AG09319 (cell line): ENCODE results near the gene ARRB2.

Experiments used
- DNase-seq: peaks from one replicate; pipeline ENCODE4 v3.0.0-alpha.2; 2010; ENCODE audit warnings: low read depth; ENCODE audit errors: extremely low read depth
- CTCF ChIP-seq: IDR thresholded peaks from 2 replicates; pipeline ENCODE4 v1.5.1; 2011; ENCODE audit warnings: low read depth, mild to moderate bottlenecking, inconsistent platforms, low read length, moderate library complexity

The ARRB2 gene

GRCh38 chr17:4740584-4740983 is 30.2 kb downstream of the ARRB2 start:
- no peak for DNase-seq

DNA sequence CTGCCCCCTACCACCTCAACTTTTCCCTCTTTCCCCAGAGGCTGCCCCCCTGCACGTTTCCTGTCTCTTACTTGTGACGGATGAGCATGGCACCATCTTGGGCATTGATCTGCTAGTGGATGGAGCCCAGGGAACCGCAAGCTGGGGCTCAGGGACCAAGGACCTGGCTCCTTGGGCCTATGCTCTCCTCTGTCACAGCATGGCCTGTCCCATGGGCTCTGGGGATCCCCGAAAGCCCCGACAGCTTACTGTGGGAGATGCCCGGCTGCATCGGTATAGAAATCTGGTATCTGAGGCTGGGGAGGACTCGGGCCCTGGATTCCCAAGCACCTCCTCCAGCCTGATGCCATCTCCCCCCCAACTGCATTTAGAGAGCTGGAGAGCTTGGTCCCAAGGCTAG is 31.1 kb downstream of the ARRB2 start:
- no peak for DNase-seq
- TF ChIP-seq CTCF, result no peak

More at GRCh38 chr17:4740584-4740983, 30.2 kb downstream of the ARRB2 start:
- no peak for TF ChIP-seq CTCF

- no peak for TF ChIP-seq CTCF
- DNase-seq, result no peak
Observed at GRCh38 chr17:4742133-4742532, 31.7 kb downstream of the ARRB2 start.

DNA sequence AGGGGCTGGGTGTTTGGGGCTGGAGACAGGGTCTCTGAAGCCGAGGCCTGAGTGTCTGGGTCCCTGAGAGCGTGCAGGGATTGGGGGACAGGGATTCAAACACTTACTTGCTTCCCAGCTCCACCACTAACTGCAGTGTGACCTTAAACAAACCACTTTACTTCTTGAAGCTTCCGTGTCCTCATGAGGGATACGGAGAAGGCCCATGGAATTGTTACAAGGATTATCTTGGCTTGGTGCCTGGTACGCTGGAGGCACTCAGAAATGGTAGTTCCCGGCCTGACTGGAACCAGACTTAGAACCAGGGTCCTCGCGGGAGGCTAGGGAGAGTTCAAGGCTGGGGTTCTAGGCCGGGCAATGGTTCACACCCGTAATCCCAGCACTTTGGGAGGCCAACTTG is 32.2 kb downstream of the ARRB2 start:
- TF ChIP-seq CTCF, result no peak

DNA sequence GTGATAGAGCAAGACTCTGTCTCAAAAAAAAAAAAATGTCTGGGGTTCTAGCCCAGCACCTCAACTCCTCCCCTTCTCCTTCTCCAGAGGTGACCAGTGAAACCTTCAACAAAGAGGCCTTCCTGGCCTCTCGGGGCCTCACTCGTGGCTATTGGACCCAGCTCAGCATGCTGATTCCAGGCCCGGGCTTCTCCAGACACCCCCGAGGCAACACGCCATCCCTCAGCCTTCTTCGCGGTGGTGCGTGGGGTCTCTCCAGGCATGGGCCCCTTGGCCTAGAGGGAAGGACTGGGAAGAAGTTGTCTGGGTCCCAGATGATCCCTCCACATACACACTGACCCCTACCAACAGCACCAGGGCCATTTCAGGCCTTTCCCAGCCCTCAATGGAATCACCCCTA is 32.8 kb downstream of the ARRB2 start:
- no peak for TF ChIP-seq CTCF
- no peak for DNase-seq

More for the DNA sequence above, 32.2 kb downstream of the ARRB2 start:
- no peak for DNase-seq

- TF ChIP-seq CTCF, result no peak
- no peak for DNase-seq
Observed at GRCh38 chr17:4743898-4744297, 33.5 kb downstream of the ARRB2 start.

- DNase-seq, result no peak
- TF ChIP-seq CTCF, result no peak
Observed at GRCh38 chr17:4744999-4745969, 34.9 kb downstream of the ARRB2 start.
